HepG2 (cell line): ENCODE results near the gene CACNA1I. TPM values are rescaled to one million over a fixed set of nuclear protein-coding genes. Genes with fewer than 3 reads are reported as not detected.

Source experiments
- ARID2 ChIP-seq: sonication (generic); formaldehyde crosslinking; IDR thresholded peaks from 2 replicates; pipeline ENCODE4 v1.8.1; 2022; ENCODE audit warnings: mild to moderate bottlenecking, missing genetic modification reagents, borderline replicate concordance
- ARNT ChIP-seq: fragments of 450-650 bp; IDR thresholded peaks from 2 replicates; pipeline ENCODE4 v1.6.1; 2017
- E2F2 ChIP-seq: sonication (generic); formaldehyde crosslinking; IDR thresholded peaks from 2 replicates; pipeline ENCODE4 v1.4.0; 2020; ENCODE audit warnings: missing genetic modification reagents, borderline replicate concordance
- FOXO1 ChIP-seq: sonication (generic); formaldehyde crosslinking; IDR thresholded peaks from 2 replicates; pipeline ENCODE4 v1.4.0; 2020; ENCODE audit warnings: missing genetic modification reagents
- GTF2F1 ChIP-seq: fragments of 150-350 bp; IDR thresholded peaks from 2 replicates; pipeline ENCODE4 v1.6.1; 2014; ENCODE audit warnings: low read length
- HES4 ChIP-seq: sonication (generic); formaldehyde crosslinking; IDR thresholded peaks from 2 replicates; pipeline ENCODE4 v1.9.0; 2021; ENCODE audit warnings: mild to moderate bottlenecking, missing genetic modification reagents, borderline replicate concordance
- KDM3A ChIP-seq: IDR thresholded peaks from 2 replicates; pipeline ENCODE4 v1.6.1; 2018; ENCODE audit warnings: low read depth, missing compliant biosample characterization
- MTA1 ChIP-seq: sonication (generic); formaldehyde crosslinking; IDR thresholded peaks from 2 replicates; pipeline ENCODE4 v1.4.0; 2020; ENCODE audit warnings: missing genetic modification reagents, mild to moderate bottlenecking, borderline replicate concordance
- NONO ChIP-seq, 2 experiments: fragments of 450-650 bp in 1 of 2; sonication (generic) in 1 of 2; formaldehyde crosslinking in 1 of 2; IDR thresholded peaks in 1 of 2; conservative IDR thresholded peaks in 1 of 2; 2 replicates each; pipeline versions ENCODE4 v1.6.1 to v1.8.0; 2017 to 2022; ENCODE audit warnings: mild to moderate bottlenecking in 1 of 2, missing genetic modification reagents in 1 of 2, moderate library complexity in 1 of 2
- NRL ChIP-seq: sonication (generic); formaldehyde crosslinking; IDR thresholded peaks from 2 replicates; pipeline ENCODE4 v1.5.0; 2020; ENCODE audit warnings: missing genetic modification reagents, mild to moderate bottlenecking, moderate library complexity, borderline replicate concordance
- PAWR ChIP-seq: sonication (generic); formaldehyde crosslinking; IDR thresholded peaks from 2 replicates; pipeline ENCODE4 v1.4.0; 2020; ENCODE audit warnings: missing genetic modification reagents, mild to moderate bottlenecking, borderline replicate concordance
- RFX3 ChIP-seq: IDR thresholded peaks from 2 replicates; pipeline ENCODE4 v1.6.1; 2016; ENCODE audit warnings: missing biosample characterization, missing genetic modification reagents
- TBX3 ChIP-seq: fragments of 450-650 bp; IDR thresholded peaks from 2 replicates; pipeline ENCODE4 v1.6.1; 2017; ENCODE audit warnings: antibody characterized with exemption, mild to moderate bottlenecking, inconsistent platforms, borderline replicate concordance
- YY1 ChIP-seq: IDR thresholded peaks from 2 replicates; pipeline ENCODE4 v1.6.1; 2011; ENCODE audit warnings: low read length, low read depth, moderate library complexity, mild to moderate bottlenecking; ENCODE audit not compliant: insufficient read depth, insufficient replicate concordance
- ZFYVE20 ChIP-seq: sonication (generic); formaldehyde crosslinking; IDR thresholded peaks from 2 replicates; pipeline ENCODE4 v1.8.0; 2023; ENCODE audit warnings: low read depth, mild to moderate bottlenecking, moderate library complexity, missing genetic modification reagents, borderline replicate concordance
- ZNF550 ChIP-seq: sonication (generic); formaldehyde crosslinking; IDR thresholded peaks from 2 replicates; pipeline ENCODE4 v1.4.0; 2020; ENCODE audit warnings: mild to moderate bottlenecking, missing genetic modification reagents, borderline replicate concordance
- ZNF7 ChIP-seq: IDR thresholded peaks from 2 replicates; pipeline ENCODE4 v1.6.1; 2016; ENCODE audit warnings: missing biosample characterization, missing genetic modification reagents
- ZNF737 ChIP-seq: sonication (generic); formaldehyde crosslinking; IDR thresholded peaks from 2 replicates; pipeline ENCODE4 v1.5.0; 2020; ENCODE audit warnings: missing genetic modification reagents, mild to moderate bottlenecking, borderline replicate concordance
- ZNF777 ChIP-seq: sonication (generic); formaldehyde crosslinking; IDR thresholded peaks from 2 replicates; pipeline ENCODE4 v1.4.0; 2020; ENCODE audit warnings: missing genetic modification reagents
- ZSCAN29 ChIP-seq: sonication (generic); formaldehyde crosslinking; conservative IDR thresholded peaks from 2 replicates; pipeline ENCODE4 v1.4.0; 2020; ENCODE audit warnings: mild to moderate bottlenecking, missing genetic modification reagents
- polyA plus RNA-seq, 8 experiments: library from polyadenylated mRNA; depleted of rRNA in 3 of 8; stranded (reverse) in 7 of 8; unstranded in 1 of 8; fragments of >200 nt; fragmentation: Illumina TruSeq in 4 of 8; extraction: Trizol in 4 of 8; gene quantifications; 2 replicates each; pipeline versions ENCODE4 v1.2.1 to v1.2.3, GENCODE V29; 2011 to 2016; ENCODE audit warnings: low read depth in 4 of 8, missing spikeins in 1 of 8, mixed read lengths in 1 of 8; ENCODE audit not compliant: insufficient read depth in 1 of 8
- total RNA-seq, 5 experiments: library from RNA; depleted of rRNA; stranded (reverse); fragments of >200 nt; fragmentation: Illumina TruSeq; extraction: Trizol; gene quantifications; 2 replicates each; pipeline ENCODE4 v1.2.3, GENCODE V29; 2016; ENCODE audit warnings: low read depth in 1 of 5
- TF ChIP-seq, protein P1 (sequence below): IDR thresholded peaks from 2 replicates; pipeline ENCODE4 v1.6.1; 2016; ENCODE audit warnings: control low read depth
- TF ChIP-seq, protein P2 (sequence below): IDR thresholded peaks from 2 replicates; pipeline ENCODE4 v1.6.1; 2016; ENCODE audit warnings: missing biosample characterization, missing genetic modification reagents, low read depth
- TF ChIP-seq, protein P3 (sequence below): sonication (generic); formaldehyde crosslinking; IDR thresholded peaks from 2 replicates; pipeline ENCODE4 v1.5.0; 2020; ENCODE audit warnings: missing genetic modification reagents, mild to moderate bottlenecking, borderline replicate concordance
- TF ChIP-seq, protein P4 (sequence below): IDR thresholded peaks from 2 replicates; pipeline ENCODE4 v1.6.1; 2016; ENCODE audit warnings: mild to moderate bottlenecking, missing biosample characterization, missing genetic modification reagents

Gene CACNA1I
- total and polyA plus RNA-seq, 2 of the 13 experiments (the other 11 are each of a cell fraction or from before 2014, with no cell fraction given): not detected

DNA sequence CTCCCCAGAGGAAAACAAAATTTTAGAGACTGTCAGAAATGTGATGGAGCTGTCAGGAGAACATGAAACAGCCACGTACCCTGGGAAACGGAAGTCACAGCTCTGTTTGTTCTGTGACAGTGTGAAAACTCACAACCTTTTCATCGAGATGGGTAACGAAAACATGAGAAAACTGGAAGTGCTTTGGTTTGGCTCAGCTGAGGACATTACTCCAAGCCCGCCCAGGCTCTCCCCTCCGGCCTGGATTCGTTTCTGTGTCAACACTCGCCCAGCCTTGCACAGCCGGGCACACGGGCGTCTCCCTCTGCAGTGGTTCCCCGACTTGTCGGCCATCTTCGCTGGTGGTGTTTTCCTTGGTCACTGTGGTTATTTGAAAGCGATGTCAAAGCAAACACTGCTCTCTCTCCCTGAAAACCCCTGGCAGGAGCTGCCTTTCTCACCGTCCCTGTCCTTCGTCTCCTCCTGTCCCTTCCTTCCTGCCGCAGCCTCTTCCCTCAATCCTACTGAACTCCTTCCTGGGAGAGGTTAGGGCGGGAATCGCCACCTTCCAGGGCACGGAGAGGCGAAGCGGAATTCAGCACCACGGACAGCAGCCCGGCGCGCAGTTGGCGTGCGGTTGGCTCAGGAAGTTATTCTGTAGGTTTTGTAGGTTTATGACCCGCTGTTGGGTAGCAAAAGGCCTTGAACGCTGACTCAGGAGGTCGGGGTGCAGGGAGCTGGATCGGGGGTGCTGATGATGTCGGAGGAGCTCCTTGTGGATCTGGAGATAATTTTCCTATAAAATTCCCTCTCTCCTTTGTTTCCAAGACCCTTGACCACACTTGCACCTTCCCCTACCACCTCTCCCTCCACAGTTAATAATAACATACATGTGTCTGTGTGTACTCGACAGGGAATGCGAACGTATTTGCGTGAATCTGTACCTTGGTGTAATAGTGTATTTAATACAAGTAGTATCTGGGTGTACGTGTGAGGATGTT lies 24.9 kb upstream of the CACNA1I start (continued):
- TF ChIP-seq, protein P1, sequence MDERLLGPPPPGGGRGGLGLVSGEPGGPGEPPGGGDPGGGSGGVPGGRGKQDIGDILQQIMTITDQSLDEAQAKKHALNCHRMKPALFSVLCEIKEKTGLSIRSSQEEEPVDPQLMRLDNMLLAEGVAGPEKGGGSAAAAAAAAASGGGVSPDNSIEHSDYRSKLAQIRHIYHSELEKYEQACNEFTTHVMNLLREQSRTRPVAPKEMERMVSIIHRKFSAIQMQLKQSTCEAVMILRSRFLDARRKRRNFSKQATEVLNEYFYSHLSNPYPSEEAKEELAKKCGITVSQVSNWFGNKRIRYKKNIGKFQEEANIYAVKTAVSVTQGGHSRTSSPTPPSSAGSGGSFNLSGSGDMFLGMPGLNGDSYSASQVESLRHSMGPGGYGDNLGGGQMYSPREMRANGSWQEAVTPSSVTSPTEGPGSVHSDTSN (CRISPR knock-in tag): no peak
- TF ChIP-seq ARNT (no peak), NRL (CRISPR knock-in tag) (peak; percentile 77; the same call in 1 of the 2 replicates), ZFYVE20 (CRISPR knock-in tag) (0 out of 2 replicates have a peak, but pooled peaks have one; percentile 64), ZNF737 (CRISPR knock-in tag) (0 out of 2 replicates have a peak, but pooled peaks have one; percentile 54), YY1 (no peak), HES4 (peak; percentile 84), GTF2F1 (no peak), FOXO1 (CRISPR knock-in tag) (peak; percentile 61; the same call in 1 of the 2 replicates), E2F2 (CRISPR knock-in tag) (peak; percentile 76; the same call in 1 of the 2 replicates), NONO (IDR thresholded peaks at IDR 0.05) (no peak), NONO (CRISPR knock-in tag; conservative IDR thresholded peaks at IDR 0.05) (no peak), ZNF777 (CRISPR knock-in tag) (peak; percentile 60; the same call in 1 of the 2 replicates), ZSCAN29 (CRISPR knock-in tag) (no peak), MTA1 (CRISPR knock-in tag) (no peak), RFX3 (no peak), PAWR (CRISPR knock-in tag) (no peak), ZNF7 (CRISPR knock-in tag) (no peak), ZNF550 (no peak), TBX3 (no peak), KDM3A (CRISPR knock-in tag) (no peak), ARID2 (CRISPR knock-in tag) (no peak)
- TF ChIP-seq, protein P2, sequence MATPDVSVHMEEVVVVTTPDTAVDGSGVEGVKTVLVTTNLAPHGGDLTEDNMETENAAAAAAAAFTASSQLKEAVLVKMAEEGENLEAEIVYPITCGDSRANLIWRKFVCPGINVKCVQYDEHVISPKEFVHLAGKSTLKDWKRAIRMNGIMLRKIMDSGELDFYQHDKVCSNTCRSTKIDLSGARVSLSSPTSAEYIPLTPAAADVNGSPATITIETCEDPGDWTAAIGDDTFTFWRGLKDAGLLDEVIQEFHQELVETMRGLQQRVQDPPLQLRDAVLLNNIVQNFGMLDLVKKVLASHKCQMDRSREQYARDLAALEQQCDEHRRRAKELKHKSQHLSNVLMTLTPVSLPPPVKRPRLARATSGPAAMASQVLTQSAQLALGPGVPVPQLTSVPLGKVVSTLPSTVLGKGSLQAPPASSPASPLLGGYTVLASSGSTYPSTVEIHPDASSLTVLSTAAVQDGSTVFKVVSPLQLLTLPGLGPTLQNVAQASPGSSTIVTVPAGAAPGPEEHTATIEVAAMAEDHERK: peak; percentile 43; the same call in 1 of the 2 replicates
- TF ChIP-seq, protein P3, sequence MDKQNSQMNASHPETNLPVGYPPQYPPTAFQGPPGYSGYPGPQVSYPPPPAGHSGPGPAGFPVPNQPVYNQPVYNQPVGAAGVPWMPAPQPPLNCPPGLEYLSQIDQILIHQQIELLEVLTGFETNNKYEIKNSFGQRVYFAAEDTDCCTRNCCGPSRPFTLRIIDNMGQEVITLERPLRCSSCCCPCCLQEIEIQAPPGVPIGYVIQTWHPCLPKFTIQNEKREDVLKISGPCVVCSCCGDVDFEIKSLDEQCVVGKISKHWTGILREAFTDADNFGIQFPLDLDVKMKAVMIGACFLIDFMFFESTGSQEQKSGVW (CRISPR knock-in tag): no peak
- TF ChIP-seq, protein P4, sequence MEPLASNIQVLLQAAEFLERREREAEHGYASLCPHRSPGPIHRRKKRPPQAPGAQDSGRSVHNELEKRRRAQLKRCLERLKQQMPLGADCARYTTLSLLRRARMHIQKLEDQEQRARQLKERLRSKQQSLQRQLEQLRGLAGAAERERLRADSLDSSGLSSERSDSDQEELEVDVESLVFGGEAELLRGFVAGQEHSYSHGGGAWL (CRISPR knock-in tag): peak; percentile 96
